ENCODE data around the gene MRPL12. TPM values are rescaled to one million over a fixed set of nuclear protein-coding genes. Genes with fewer than 3 reads are reported as not detected.

MRPL12 gene
- total and polyA plus RNA-seq, 9 of the 15 experiments (the other 6 are each of a cell fraction or from before 2014, with no cell fraction given), result 0.94 to 338 (median 100) TPM

DNA sequence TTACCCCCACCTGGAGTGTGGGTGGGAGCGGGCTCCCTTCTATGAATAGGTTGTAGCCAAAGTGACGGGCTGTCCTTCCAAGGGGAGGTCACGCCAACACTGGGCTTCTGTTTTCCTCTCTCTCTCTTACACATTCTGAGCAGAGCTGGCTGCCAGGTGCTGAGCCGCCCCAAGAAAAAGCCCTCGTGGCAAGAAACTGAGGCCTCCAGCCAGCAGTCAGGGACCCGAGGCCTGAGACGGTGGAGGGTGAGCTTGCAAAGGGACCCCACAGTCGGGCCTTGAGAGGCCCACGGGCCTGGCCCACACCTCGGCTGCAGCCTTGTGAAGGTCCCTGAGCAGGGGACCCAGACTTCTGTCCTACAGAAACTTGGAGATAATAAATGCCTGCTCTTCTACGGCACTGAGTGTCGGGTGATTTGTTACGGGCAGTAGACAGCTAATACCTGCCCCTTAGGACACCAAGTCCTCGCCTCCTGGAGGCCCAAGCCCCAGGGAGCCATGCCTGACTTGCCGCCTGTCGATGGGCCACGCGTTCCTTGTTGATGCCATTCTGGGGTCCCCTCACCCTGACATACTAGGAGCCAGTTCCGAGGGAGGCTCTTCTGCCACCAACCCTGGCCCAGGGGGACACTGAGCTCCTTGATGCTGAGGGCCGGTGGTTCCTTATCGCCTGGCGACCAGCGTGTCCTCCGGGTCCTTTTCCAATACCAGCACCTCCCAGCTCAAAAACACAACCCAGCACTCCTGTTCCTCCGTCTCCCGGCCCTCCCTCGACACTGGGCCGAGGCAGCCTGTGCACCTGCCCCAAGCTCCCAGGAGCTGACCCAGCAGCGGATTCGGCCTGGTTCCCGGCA lies 35.0 kb downstream of the MRPL12 start:
- in situ Hi-C loops (cut with MboI), result loop anchor here (5.0 kb wide), 1 partner anchor 69 kb away; no protein-coding TSS in a partner anchor

More for the DNA sequence above, 35.0 kb downstream of the MRPL12 start:
- H3K9me1 ChIP-seq (ENCODE audit: control insufficient read depth, insufficient read depth, low read length), result no peaks in the 10 kb centered on the region
- FAIRE-seq (no peak), ATAC-seq (no peak), DNase-seq (ENCODE audit: extremely low read depth in 1 of 4, low spot score in 3 of 4) (no peak)
- intact Hi-C loops (cut with micrococcal nuclease), result no loop called here
- ChIA-PET POLR2A (interaction anchor here (0.7 to 1.6 kb wide), 5 partner anchors 56 to 555 kb away, joined by 3 to 7 read pairs (median 4); no protein-coding TSS in a partner anchor), CTCF (ENCODE audit: low intra/inter-chr PET ratio) (no interaction called here)
- no peaks in the 10 kb centered on the region for H4K20me1 ChIP-seq (replicated peaks; ENCODE audit: control insufficient read depth, insufficient read depth, low read length)
- H3K4me1 ChIP-seq (replicated peaks in 1 of 2; ENCODE audit: control insufficient read depth in 2 of 2, insufficient read depth in 2 of 2, low read length in 2 of 2), result peaks cover 25 to 66% of the 10 kb centered on the region in 2 experiments
- peak overlapping the region in 1 of 2 experiments; percentile 31; a peak in 2 of 4 replicates for H3K9ac ChIP-seq (ENCODE audit: insufficient read depth in 1 of 2, low read depth in 2 of 2, low read length in 2 of 2)
- H3K36me3 ChIP-seq (ENCODE audit: control insufficient read depth, insufficient read depth, low read length), result no peaks in the 10 kb centered on the region
- no peaks in the 10 kb centered on the region for H3K27me3 ChIP-seq (ENCODE audit: control insufficient read depth in 2 of 2, insufficient read depth in 2 of 2, low read length in 2 of 2)
- TF ChIP-seq MTA3 (IDR thresholded peaks at IDR 0.05; ENCODE audit: borderline replicate concordance) (no peak), NCOA2 (IDR thresholded peaks at IDR 0.05; ENCODE audit: partially characterized antibody in 2 of 2) (no peak), FOXJ2 (tag; IDR thresholded peaks at IDR 0.05) (no peak), MAFK (IDR thresholded peaks at IDR 0.05; ENCODE audit: low read length) (no peak), SIN3B (IDR thresholded peaks at IDR 0.05; ENCODE audit: low read depth) (no peak), U2AF2 (optimal IDR thresholded peaks at IDR 0.05; ENCODE audit: low read depth, low read length) (no peak), DLX4 (CRISPR knock-in tag; IDR thresholded peaks at IDR 0.05) (no peak), LARP7 (IDR thresholded peaks at IDR 0.05) (no peak), CHD1 (IDR thresholded peaks at IDR 0.05; ENCODE audit: low read length) (no peak), ATF6 (CRISPR knock-in tag; IDR thresholded peaks at IDR 0.05) (no peak), CSDE1 (IDR thresholded peaks at IDR 0.05) (no peak), ZNF232 (CRISPR knock-in tag; IDR thresholded peaks at IDR 0.05) (no peak), POU5F1 (IDR thresholded peaks at IDR 0.05; ENCODE audit: borderline replicate concordance, low read depth, low read length, partially characterized antibody) (no peak)
- TF ChIP-seq, protein P1, sequence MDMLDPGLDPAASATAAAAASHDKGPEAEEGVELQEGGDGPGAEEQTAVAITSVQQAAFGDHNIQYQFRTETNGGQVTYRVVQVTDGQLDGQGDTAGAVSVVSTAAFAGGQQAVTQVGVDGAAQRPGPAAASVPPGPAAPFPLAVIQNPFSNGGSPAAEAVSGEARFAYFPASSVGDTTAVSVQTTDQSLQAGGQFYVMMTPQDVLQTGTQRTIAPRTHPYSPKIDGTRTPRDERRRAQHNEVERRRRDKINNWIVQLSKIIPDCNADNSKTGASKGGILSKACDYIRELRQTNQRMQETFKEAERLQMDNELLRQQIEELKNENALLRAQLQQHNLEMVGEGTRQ (CRISPR knock-in tag; IDR thresholded peaks at IDR 0.05), result no peak
- no peak overlapping the region for H3K27ac ChIP-seq (ENCODE audit: extremely low read depth, low read depth, low read length)
- no peak overlapping the region for H2AFZ ChIP-seq (ENCODE audit: low read depth, low read length)
- no peaks in the 10 kb centered on the region for H3K79me2 ChIP-seq (ENCODE audit: control insufficient read depth, insufficient read depth, low read length)
- no peak overlapping the region for H3K4me2 ChIP-seq (ENCODE audit: insufficient read depth, low read length)
- WGBS (ENCODE audit: insufficient coverage, low coverage, missing lambda C conversion rate), result 76% methylated on average over 27 of the region's 31 CpGs
- H3K9me3 ChIP-seq (replicated peaks; ENCODE audit: control insufficient read depth, insufficient read depth, low read depth, low read length), result no peaks in the 10 kb centered on the region
- H3K4me3 ChIP-seq, result no peak overlapping the region
- no TSS peak for BruUV-seq (replicated peaks)
